HCT116 (cell line): ENCODE results near the gene HYKK. TPM values are rescaled to one million over a fixed set of nuclear protein-coding genes. Genes with fewer than 3 reads are reported as not detected.

Experiments
- ATAC-seq: fragments of 200-7000 bp; cut with Tn5 transposase; 2 replicates; pipeline ENCODE4 v1.9.1; 2020; ENCODE audit warnings: mild to moderate bottlenecking, moderate library complexity
- BruUV-seq: library from RNA; stranded (reverse); fragments of 400-500 nt; replicated peaks from 2 replicates; lab custom pipeline; 2021; lab: Mats Ljungman, UMichigan
- CTCF ChIA-PET: fragments of 300-600 bp; sonication (Branson Sonifier 250); formaldehyde crosslinking; loops from one replicate; lab custom pipeline; 2021; ENCODE audit warnings: antibody characterized with exemption; lab: Charles Lee
- POLR2A ChIA-PET: fragments of 300-600, 350-600 bp; sonication (Branson Sonifier 250); formaldehyde crosslinking; loops from one replicate; lab custom pipeline; 2021; ENCODE audit warnings: antibody characterized with exemption; lab: Charles Lee
- RAD21 ChIA-PET, 2 experiments: fragments of 300-600 bp; sonication (Branson Sonifier 250); formaldehyde crosslinking; loops; one replicate each; lab custom pipeline; 2023; ENCODE audit warnings: low total read pairs in 2 of 2; ENCODE audit not compliant: uncharacterized antibody in 2 of 2, unreplicated experiment in 2 of 2, low non-redundant PET in 1 of 2; lab: Charles Lee
- DNase-seq: peaks from one replicate; pipeline ENCODE4 v3.0.0-alpha.2; 2010; ENCODE audit warnings: low read depth, low spot score
- H2AFZ ChIP-seq: fragments of 200-600 bp; shearing (Covaris generic), sonication (generic); 2 replicates; pipeline ENCODE4 v1.6.1; 2017; ENCODE audit warnings: low read depth, mixed run types, mixed read lengths, antibody characterized with exemption, low read length; ENCODE audit not compliant: poor library complexity, severe bottlenecking
- H3K27ac ChIP-seq: 2 replicates; pipeline ENCODE4 v1.5.1; 2012; ENCODE audit warnings: low read depth, low read length
- H3K27me3 ChIP-seq: fragments of 200-600 bp; sonication (generic); 2 replicates; pipeline ENCODE4 v1.6.1; 2016; ENCODE audit warnings: mixed run types, low read length, mixed read lengths; ENCODE audit not compliant: insufficient read depth
- H3K36me3 ChIP-seq, 2 experiments: fragments of 200-500 bp in 1 of 2; fragments of 200-600 bp in 1 of 2; sonication (Bioruptor generic) in 1 of 2; sonication (generic) in 1 of 2; 2 replicates each; pipeline versions ENCODE4 v1.5.1 to v1.6.1; 2014 to 2016; ENCODE audit warnings: low read length in 2 of 2, inconsistent platforms in 1 of 2, mixed read lengths in 1 of 2, mixed run types in 1 of 2; ENCODE audit not compliant: insufficient read depth in 2 of 2, control insufficient read depth in 1 of 2
- H3K4me1 ChIP-seq, 2 experiments: fragments of 200-600 bp in 1 of 2; sonication (generic) in 1 of 2; 2 replicates each; pipeline versions ENCODE4 v1.5.1 to v1.6.1; 2012 to 2017; ENCODE audit warnings: low read length in 2 of 2, inconsistent platforms in 1 of 2, mild to moderate bottlenecking in 1 of 2, mixed read lengths in 1 of 2, mixed run types in 1 of 2, moderate library complexity in 1 of 2; ENCODE audit not compliant: insufficient read depth in 2 of 2, control insufficient read depth in 1 of 2
- H3K4me2 ChIP-seq: fragments of 200-600 bp; sonication (generic); 2 replicates; pipeline ENCODE4 v1.6.1; 2017; ENCODE audit warnings: mixed run types, low read length, mixed read lengths
- H3K4me3 ChIP-seq, 2 experiments: fragments of 200-600 bp in 1 of 2; sonication (generic) in 1 of 2; replicated peaks in 1 of 2; 2 replicates each; pipeline ENCODE4 v1.5.1; 2011 to 2016; ENCODE audit warnings: low read length in 2 of 2, control low read depth in 1 of 2, low read depth in 1 of 2, mild to moderate bottlenecking in 1 of 2, mixed read lengths in 1 of 2, mixed run types in 1 of 2
- H3K79me2 ChIP-seq: fragments of 200-600 bp; sonication (generic); 2 replicates; pipeline ENCODE4 v1.6.1; 2017; ENCODE audit warnings: mild to moderate bottlenecking, mixed run types, low read length, moderate library complexity, mixed read lengths; ENCODE audit not compliant: insufficient read depth
- H3K9ac ChIP-seq: fragments of 200-600 bp; sonication (generic); 2 replicates; pipeline ENCODE4 v1.6.1; 2016; ENCODE audit warnings: low read length, mixed read lengths
- H3K9me2 ChIP-seq: fragments of 200-600 bp; sonication (generic), shearing (Covaris generic); 2 replicates; pipeline ENCODE4 v1.6.1; 2017; ENCODE audit warnings: mixed run types, mild to moderate bottlenecking, moderate library complexity; ENCODE audit not compliant: insufficient read depth
- H3K9me3 ChIP-seq, 2 experiments: fragments of 200-500 bp in 1 of 2; fragments of 200-600 bp in 1 of 2; sonication (Bioruptor generic) in 1 of 2; sonication (generic) in 1 of 2; 2 replicates each; pipeline ENCODE4 v1.6.1; 2014 to 2017; ENCODE audit warnings: low read length in 2 of 2, mixed read lengths in 2 of 2, inconsistent platforms in 1 of 2, low read depth in 1 of 2, mild to moderate bottlenecking in 1 of 2, mixed run types in 1 of 2, moderate library complexity in 1 of 2; ENCODE audit not compliant: control insufficient read depth in 1 of 2, insufficient read depth in 1 of 2
- H4K20me1 ChIP-seq: fragments of 200-600 bp; sonication (generic), shearing (Covaris generic); 2 replicates; pipeline ENCODE4 v1.6.1; 2017; ENCODE audit warnings: mixed run types, mild to moderate bottlenecking, moderate library complexity; ENCODE audit not compliant: insufficient read depth
- CTCF ChIP-seq, 3 experiments: fragments of 200-600 bp in 1 of 3; sonication (generic) in 1 of 3; IDR thresholded peaks in 2 of 3; conservative IDR thresholded peaks in 1 of 3; 2 replicates each; pipeline ENCODE4 v1.5.1; 2012 to 2017; ENCODE audit warnings: low read depth in 2 of 3, low read length in 2 of 3, antibody characterized with exemption in 1 of 3, borderline replicate concordance in 1 of 3, control low read depth in 1 of 3, mild to moderate bottlenecking in 1 of 3, mixed read lengths in 1 of 3, mixed run types in 1 of 3, moderate library complexity in 1 of 3; ENCODE audit not compliant: insufficient read depth in 1 of 3
- EGR1 ChIP-seq: IDR thresholded peaks from 2 replicates; pipeline ENCODE4 v1.6.1; 2012; ENCODE audit warnings: low read depth
- ELF1 ChIP-seq: IDR thresholded peaks from 2 replicates; pipeline ENCODE4 v1.6.1; 2012; ENCODE audit warnings: low read depth, borderline replicate concordance
- EZH2 ChIP-seq: fragments of 200-600 bp; sonication (generic); IDR thresholded peaks from 2 replicates; pipeline ENCODE4 v1.6.1; 2017; ENCODE audit warnings: antibody characterized with exemption, mixed run types
- JUND ChIP-seq: IDR thresholded peaks from 2 replicates; pipeline ENCODE4 v1.6.1; 2012
- SIN3A ChIP-seq: IDR thresholded peaks from 2 replicates; pipeline ENCODE4 v1.6.1; 2012; ENCODE audit warnings: low read depth
- SP1 ChIP-seq: IDR thresholded peaks from 2 replicates; pipeline ENCODE4 v1.6.1; 2012; ENCODE audit warnings: low read depth
- TCF7L2 ChIP-seq: IDR thresholded peaks from 2 replicates; pipeline ENCODE4 v1.7.0; 2011; ENCODE audit warnings: borderline replicate concordance, inconsistent platforms; ENCODE audit not compliant: insufficient read depth, insufficient read length; ENCODE audit errors: extremely low read depth
- YY1 ChIP-seq: IDR thresholded peaks from 2 replicates; pipeline ENCODE4 v1.6.1; 2011; ENCODE audit warnings: low read length, low read depth, moderate library complexity, mild to moderate bottlenecking; ENCODE audit not compliant: insufficient replicate concordance; ENCODE audit errors: extremely low read depth
- ZNF274 ChIP-seq: fragments of 200-500 bp; sonication (Bioruptor generic); IDR thresholded peaks from 2 replicates; pipeline ENCODE4 v1.6.1; 2014; ENCODE audit warnings: mild to moderate bottlenecking, low read depth, low read length, inconsistent platforms
- intact Hi-C: fragments of 100-400 bp; cut with micrococcal nuclease; formaldehyde crosslinking; loops from 2 replicates; pipeline ENCODE4 v1.10.0; 2022
- total RNA-seq: library from RNA; stranded (reverse); gene quantifications from one replicate; pipeline ENCODE4 v1.2.1, GENCODE V29; 2021; ENCODE audit not compliant: unreplicated experiment
- TF ChIP-seq, protein P1 (sequence below): IDR thresholded peaks from 2 replicates; pipeline ENCODE4 v1.6.1; 2012; ENCODE audit warnings: low read depth
- TF ChIP-seq, protein P2 (sequence below): IDR thresholded peaks from 2 replicates; pipeline ENCODE4 v1.6.1; 2012
- TF ChIP-seq, protein P3 (sequence below): IDR thresholded peaks from 2 replicates; pipeline ENCODE4 v1.6.1; 2012

The HYKK gene
- total RNA-seq, 1 experiment from 2014 or later = 6.2 TPM

DNA sequence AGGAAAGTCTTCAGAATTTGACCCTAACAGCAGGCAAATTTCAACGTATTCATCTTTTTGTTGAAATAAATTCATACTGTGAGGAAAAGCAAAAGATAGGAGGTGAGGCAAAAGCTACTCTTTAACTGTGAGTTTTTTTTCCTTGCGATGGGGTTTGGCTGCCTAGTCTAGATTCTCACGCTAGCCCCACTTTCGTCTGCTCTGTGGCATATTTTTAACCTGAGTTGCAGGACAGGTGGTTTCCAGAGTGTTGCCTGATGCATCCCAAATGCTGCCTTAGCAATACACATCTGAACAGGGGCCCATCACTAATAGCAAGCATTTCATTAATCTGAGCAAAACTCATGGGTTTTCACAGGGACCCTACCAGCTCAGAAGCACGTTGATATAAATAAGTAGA, 44.5 kb downstream of the HYKK start:
- Histone ChIP-seq H3K27ac (no peak overlapping the region), H3K9me3 (no peaks in the 10 kb centered on the region), H3K27me3 (no peaks in the 10 kb centered on the region), H3K36me3 (peaks cover 26 to 38% of the 10 kb centered on the region in 2 experiments), H3K9me2 (no peaks in the 10 kb centered on the region), H4K20me1 (no peaks in the 10 kb centered on the region), H3K79me2 (0 out of 2 replicates have a peak, but pooled peaks cover 3% of the 10 kb centered on the region), H3K9ac (no peak overlapping the region), H3K4me2 (no peak overlapping the region), H3K4me3 (no peak overlapping the region), H2AFZ (no peak overlapping the region)
- BruUV-seq = no TSS peak
- ATAC-seq (no peak), DNase-seq (no peak)
- POLR2A ChIA-PET = interaction anchor here (1.4 kb wide), 1 partner anchor 13 kb away, joined by 4 read pairs; the partner anchor contains the start of gene CHRNA5
- RAD21 ChIA-PET = no interaction called here
- CTCF ChIA-PET = no interaction called here
- TF ChIP-seq ZNF274 = no peak
- TF ChIP-seq, protein P1, sequence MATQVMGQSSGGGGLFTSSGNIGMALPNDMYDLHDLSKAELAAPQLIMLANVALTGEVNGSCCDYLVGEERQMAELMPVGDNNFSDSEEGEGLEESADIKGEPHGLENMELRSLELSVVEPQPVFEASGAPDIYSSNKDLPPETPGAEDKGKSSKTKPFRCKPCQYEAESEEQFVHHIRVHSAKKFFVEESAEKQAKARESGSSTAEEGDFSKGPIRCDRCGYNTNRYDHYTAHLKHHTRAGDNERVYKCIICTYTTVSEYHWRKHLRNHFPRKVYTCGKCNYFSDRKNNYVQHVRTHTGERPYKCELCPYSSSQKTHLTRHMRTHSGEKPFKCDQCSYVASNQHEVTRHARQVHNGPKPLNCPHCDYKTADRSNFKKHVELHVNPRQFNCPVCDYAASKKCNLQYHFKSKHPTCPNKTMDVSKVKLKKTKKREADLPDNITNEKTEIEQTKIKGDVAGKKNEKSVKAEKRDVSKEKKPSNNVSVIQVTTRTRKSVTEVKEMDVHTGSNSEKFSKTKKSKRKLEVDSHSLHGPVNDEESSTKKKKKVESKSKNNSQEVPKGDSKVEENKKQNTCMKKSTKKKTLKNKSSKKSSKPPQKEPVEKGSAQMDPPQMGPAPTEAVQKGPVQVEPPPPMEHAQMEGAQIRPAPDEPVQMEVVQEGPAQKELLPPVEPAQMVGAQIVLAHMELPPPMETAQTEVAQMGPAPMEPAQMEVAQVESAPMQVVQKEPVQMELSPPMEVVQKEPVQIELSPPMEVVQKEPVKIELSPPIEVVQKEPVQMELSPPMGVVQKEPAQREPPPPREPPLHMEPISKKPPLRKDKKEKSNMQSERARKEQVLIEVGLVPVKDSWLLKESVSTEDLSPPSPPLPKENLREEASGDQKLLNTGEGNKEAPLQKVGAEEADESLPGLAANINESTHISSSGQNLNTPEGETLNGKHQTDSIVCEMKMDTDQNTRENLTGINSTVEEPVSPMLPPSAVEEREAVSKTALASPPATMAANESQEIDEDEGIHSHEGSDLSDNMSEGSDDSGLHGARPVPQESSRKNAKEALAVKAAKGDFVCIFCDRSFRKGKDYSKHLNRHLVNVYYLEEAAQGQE = no peak
- no peak for TF ChIP-seq SP1
- no peak for TF ChIP-seq CTCF (IDR thresholded peaks at IDR 0.05 in 2 of 3, conservative IDR thresholded peaks at IDR 0.05 in 1 of 3; ENCODE audit: borderline replicate concordance in 1 of 3, insufficient read depth in 1 of 3, low read depth in 2 of 3, low read length in 2 of 3)
- TF ChIP-seq, protein P2, sequence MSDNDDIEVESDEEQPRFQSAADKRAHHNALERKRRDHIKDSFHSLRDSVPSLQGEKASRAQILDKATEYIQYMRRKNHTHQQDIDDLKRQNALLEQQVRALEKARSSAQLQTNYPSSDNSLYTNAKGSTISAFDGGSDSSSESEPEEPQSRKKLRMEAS = no peak
- TF ChIP-seq ELF1 = no peak
- TF ChIP-seq TCF7L2 = no peak
- TF ChIP-seq SIN3A = no peak
- no peak for TF ChIP-seq EGR1
- TF ChIP-seq, protein P3, sequence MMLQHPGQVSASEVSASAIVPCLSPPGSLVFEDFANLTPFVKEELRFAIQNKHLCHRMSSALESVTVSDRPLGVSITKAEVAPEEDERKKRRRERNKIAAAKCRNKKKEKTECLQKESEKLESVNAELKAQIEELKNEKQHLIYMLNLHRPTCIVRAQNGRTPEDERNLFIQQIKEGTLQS = no peak
- TF ChIP-seq YY1 = no peak
- no peak for TF ChIP-seq EZH2
- no peak for TF ChIP-seq JUND
- TF ChIP-seq, all 23 proteins: peak for 0
- H3K4me1 ChIP-seq = no peaks in the 10 kb centered on the region
- intact Hi-C loops = no loop called here
